ENCODE results near the gene NT5DC1. TPM values are rescaled to one million over a fixed set of nuclear protein-coding genes. Genes with fewer than 3 reads are reported as not detected.

The NT5DC1 gene
- polyA plus RNA-seq, 2 of the 4 experiments (the other 2 are of a cell fraction) = 26.9 to 31.5 TPM

- H3K4me1 ChIP-seq = peaks cover 11% of the 10 kb centered on the region; the same call in 2 of the 3 replicates
- DNase-seq (ENCODE audit: low read depth in 1 of 2, low spot score in 1 of 2) (no peak), ATAC-seq (no peak), FAIRE-seq (no peak)
- no peak overlapping the region for H3K27ac ChIP-seq
- H3K4me2 ChIP-seq = no peak overlapping the region
- no peaks in the 10 kb centered on the region for H3K9me3 ChIP-seq
- ChIA-PET POLR2A (no interaction called here), CTCF (no interaction called here)
- TF ChIP-seq EHMT2 (IDR thresholded peaks at IDR 0.05; ENCODE audit: low read depth) (no peak), TFCP2L1 (CRISPR knock-in tag; IDR thresholded peaks at IDR 0.05) (no peak), MAX (IDR thresholded peaks at IDR 0.05) (no peak), KDM5A (IDR thresholded peaks at IDR 0.05) (no peak), HOXA7 (CRISPR knock-in tag; IDR thresholded peaks at IDR 0.05) (no peak), KDM1A (IDR thresholded peaks at IDR 0.05; ENCODE audit: low read depth) (no peak), SMC3 (IDR thresholded peaks at IDR 0.05) (no peak)
- H3K4me3 ChIP-seq = no peak overlapping the region
- 93% methylated on average over 3 of the region's 3 CpGs for WGBS (ENCODE audit: missing lambda C conversion rate)
Measured at GRCh38 chr6:116159782-116160524, 59.3 kb downstream of the NT5DC1 start.

GRCh38 chr6:116165596-116165995, 64.9 kb downstream of the NT5DC1 start:
- FAIRE-seq = no peak
- POLR2A ChIA-PET = no interaction called here
- TF ChIP-seq CHD4 (IDR thresholded peaks at IDR 0.05; ENCODE audit: borderline replicate concordance) = no peak
- TF ChIP-seq RARB (CRISPR knock-in tag; IDR thresholded peaks at IDR 0.05) = no peak
- no peak for TF ChIP-seq ZNF302 (CRISPR knock-in tag; IDR thresholded peaks at IDR 0.05)
- no peak for TF ChIP-seq RFX5 (IDR thresholded peaks at IDR 0.05)
- TF ChIP-seq HDAC2 (IDR thresholded peaks at IDR 0.05) = no peak
- no peak for TF ChIP-seq NPAS2 (CRISPR knock-in tag; IDR thresholded peaks at IDR 0.05; ENCODE audit: borderline replicate concordance)
- TF ChIP-seq SREBF2 (IDR thresholded peaks at IDR 0.05) = no peak
- no peak for TF ChIP-seq EHF (CRISPR knock-in tag; IDR thresholded peaks at IDR 0.05)
- no peak for TF ChIP-seq MAX (IDR thresholded peaks at IDR 0.05)
- TF ChIP-seq CHD2 (IDR thresholded peaks at IDR 0.05; ENCODE audit: low read length, partially characterized antibody) = no peak
- no peak for TF ChIP-seq ZC3H11A (IDR thresholded peaks at IDR 0.05)
- TF ChIP-seq FOXS1 (CRISPR knock-in tag; IDR thresholded peaks at IDR 0.05) = no peak
- no peak for TF ChIP-seq RNF2 (IDR thresholded peaks at IDR 0.05; ENCODE audit: borderline replicate concordance, low read depth)
- no peak for TF ChIP-seq PHF8 (IDR thresholded peaks at IDR 0.05; ENCODE audit: borderline replicate concordance, low read depth)
- TF ChIP-seq HOXB13 (CRISPR knock-in tag; IDR thresholded peaks at IDR 0.05; ENCODE audit: low read depth) = no peak
- no peak for TF ChIP-seq RAD21 (conservative IDR thresholded peaks at IDR 0.05 in 1 of 2, IDR thresholded peaks at IDR 0.05 in 1 of 2)
- TF ChIP-seq RCOR1 (IDR thresholded peaks at IDR 0.05; ENCODE audit: low read depth, low read length) = no peak
- no peak for TF ChIP-seq EP300 (IDR thresholded peaks at IDR 0.05)
- Histone ChIP-seq H3K9me3 (no peaks in the 10 kb centered on the region), H3K27ac (no peak overlapping the region), H3K4me1 (no peaks in the 10 kb centered on the region), H3K4me3 (no peak overlapping the region), H3K4me2 (no peak overlapping the region)
- CTCF ChIA-PET = no interaction called here
- WGBS (ENCODE audit: missing lambda C conversion rate) = no CpG with 5 or more reads among the region's 1 CpG
- no peak for DNase-seq (ENCODE audit: low read depth in 1 of 2, low spot score in 1 of 2)
- no peak for ATAC-seq

- TF ChIP-seq JUN (IDR thresholded peaks at IDR 0.05) (no peak), PHF8 (IDR thresholded peaks at IDR 0.05; ENCODE audit: borderline replicate concordance, low read depth) (no peak), POLR2A (IDR thresholded peaks at IDR 0.05; ENCODE audit: low read length) (no peak), MAX (IDR thresholded peaks at IDR 0.05) (no peak), ZFP36 (IDR thresholded peaks at IDR 0.05; ENCODE audit: borderline replicate concordance, partially characterized antibody) (no peak), HDAC2 (IDR thresholded peaks at IDR 0.05) (no peak), SREBF2 (IDR thresholded peaks at IDR 0.05) (no peak), CEBPB (IDR thresholded peaks at IDR 0.05) (no peak), ESRRA (IDR thresholded peaks at IDR 0.05; ENCODE audit: borderline replicate concordance, low read length) (no peak), ZSCAN20 (CRISPR knock-in tag; IDR thresholded peaks at IDR 0.05) (no peak), RNF2 (IDR thresholded peaks at IDR 0.05; ENCODE audit: borderline replicate concordance, low read depth) (no peak), TP53 (CRISPR knock-in tag; IDR thresholded peaks at IDR 0.05) (no peak), CBX2 (IDR thresholded peaks at IDR 0.05; ENCODE audit: borderline replicate concordance, low read depth) (no peak), HOXB13 (CRISPR knock-in tag; IDR thresholded peaks at IDR 0.05; ENCODE audit: low read depth) (no peak), HEYL (CRISPR knock-in tag; IDR thresholded peaks at IDR 0.05) (no peak)
- DNase-seq (ENCODE audit: low read depth in 1 of 2, low spot score in 1 of 2) (no peak), FAIRE-seq (no peak), ATAC-seq (no peak)
- H3K4me3 ChIP-seq = no peak overlapping the region
- H3K27ac ChIP-seq = no peak overlapping the region
- CTCF ChIA-PET = no interaction called here
- WGBS (ENCODE audit: missing lambda C conversion rate) = 96% methylated on average over 1 of the region's 1 CpG
- no peaks in the 10 kb centered on the region for H3K4me1 ChIP-seq
- no peak overlapping the region for H3K4me2 ChIP-seq
- no peaks in the 10 kb centered on the region for H3K9me3 ChIP-seq
- POLR2A ChIA-PET = no interaction called here
Measured at GRCh38 chr6:116166369-116166768, 65.7 kb downstream of the NT5DC1 start.

Data from A549 (cell line).